ENCODE data around the gene ZGLP1.
"Not testable (repeated sequence)": the region's sequence is repeated elsewhere in the genome, so short reads cannot be mapped to it uniquely, and the experiment has no call there.

ZGLP1 gene

GRCh38 chr19:10293637-10294367 lies 15.8 kb downstream of the ZGLP1 start:
- DNase-seq (ENCODE audit: low read depth, low spot score), result no peak

- no peak for DNase-seq (ENCODE audit: low read depth, low spot score)
Observed at GRCh38 chr19:10292789-10293636, 16.6 kb downstream of the ZGLP1 start.

GRCh38 chr19:10292206-10292788 lies 17.3 kb downstream of the ZGLP1 start:
- DNase-seq (ENCODE audit: low read depth, low spot score), result no peak

- DNase-seq (ENCODE audit: low read depth, low spot score), result no peak
Observed at GRCh38 chr19:10291554-10292205, 17.9 kb downstream of the ZGLP1 start.

- no peak for DNase-seq (ENCODE audit: low read depth, low spot score)
Observed at GRCh38 chr19:10290876-10291553, 18.6 kb downstream of the ZGLP1 start.

GRCh38 chr19:10290357-10290875 lies 19.2 kb downstream of the ZGLP1 start:
- DNase-seq (ENCODE audit: low read depth, low spot score), result no peak

GRCh38 chr19:10289836-10290356 lies 19.7 kb downstream of the ZGLP1 start, which contains the start of gene ICAM5:
Gene ICAM5, plus strand, starts transcription at chr19:10289952. Its CDS starts 92 bp downstream, at chr19:10290044.
- DNase-seq (ENCODE audit: low read depth, low spot score), result no peak

GRCh38 chr19:10289167-10289835 lies 20.3 kb downstream of the ZGLP1 start:
- DNase-seq (ENCODE audit: low read depth, low spot score), result no peak

GRCh38 chr19:10288662-10289166 lies 20.9 kb downstream of the ZGLP1 start:
- DNase-seq (ENCODE audit: low read depth, low spot score), result no peak

- no peak for DNase-seq (ENCODE audit: low read depth, low spot score)
Observed at GRCh38 chr19:10286803-10287737, 22.5 kb downstream of the ZGLP1 start, which contains the start of gene ICAM4. Gene ICAM4, plus strand, starts transcription at chr19:10286955. Its CDS starts 58 bp downstream, at chr19:10287013.

- DNase-seq (ENCODE audit: low read depth, low spot score), result no peak
Observed at GRCh38 chr19:10285393-10285792, 24.2 kb downstream of the ZGLP1 start.

- no peak for DNase-seq (ENCODE audit: low read depth, low spot score)
Observed at GRCh38 chr19:10284960-10285278, 24.7 kb downstream of the ZGLP1 start.

- no peak for DNase-seq (ENCODE audit: low read depth, low spot score)
Observed at GRCh38 chr19:10284065-10284959, 25.3 kb downstream of the ZGLP1 start.

- no peak for DNase-seq (ENCODE audit: low read depth, low spot score)
Observed at GRCh38 chr19:10283301-10284064, 26.1 kb downstream of the ZGLP1 start.

- not testable (repeated sequence) for DNase-seq (ENCODE audit: low read depth, low spot score)
Observed at GRCh38 chr19:10282043-10282442, 27.6 kb downstream of the ZGLP1 start.

- DNase-seq (ENCODE audit: low read depth, low spot score), result no peak
Observed at GRCh38 chr19:10279737-10280442, 29.7 kb downstream of the ZGLP1 start.

All from smooth muscle cell of the brain vasculature (primary cell).